HUES64 (cell line): ENCODE data around the gene DHX34. TPM values are rescaled to one million over a fixed set of nuclear protein-coding genes. Genes with fewer than 3 reads are reported as not detected.
"Not testable (repeated sequence)": the region's sequence is repeated elsewhere in the genome, so short reads cannot be mapped to it uniquely, and the experiment has no call there.

Source experiments
- H3K27ac ChIP-seq: 2 replicates; pipeline ENCODE4 v1.7.0; 2013; ENCODE audit warnings: low read depth, low read length, inconsistent platforms
- H3K27me3 ChIP-seq: 2 replicates; pipeline ENCODE4 v1.6.1; 2013; ENCODE audit warnings: mild to moderate bottlenecking, low read length; ENCODE audit not compliant: insufficient read depth
- H3K36me3 ChIP-seq: 2 replicates; pipeline ENCODE4 v1.6.1; 2013; ENCODE audit warnings: mild to moderate bottlenecking, low read length; ENCODE audit not compliant: insufficient read depth
- H3K4me1 ChIP-seq: 2 replicates; pipeline ENCODE4 v1.6.1; 2013; ENCODE audit warnings: mild to moderate bottlenecking, low read length, moderate library complexity; ENCODE audit not compliant: insufficient read depth
- H3K4me3 ChIP-seq: 2 replicates; pipeline ENCODE4 v1.5.1; 2013; ENCODE audit warnings: mild to moderate bottlenecking, low read length, moderate library complexity
- H3K9ac ChIP-seq: 2 replicates; pipeline ENCODE4 v1.6.1; 2013; ENCODE audit warnings: mild to moderate bottlenecking, low read depth, low read length
- H3K9me3 ChIP-seq: 2 replicates; pipeline ENCODE4 v1.6.1; 2013; ENCODE audit warnings: low read depth, low read length; ENCODE audit not compliant: insufficient read depth
- WGBS: fragments of 150-250, 120-280 bp; methylation state at CpG from one replicate; pipeline ENCODE4 v1.1.7; 2013; ENCODE audit warnings: missing lambda C conversion rate; 5-methylcytosine and 5-hydroxymethylcytosine counted together
- polyA plus RNA-seq, 2 experiments: library from polyadenylated mRNA; stranded (reverse); fragments of 50-300 nt; gene quantifications; one replicate each; pipeline ENCODE4 v1.2.3, GENCODE V29; 2013

The DHX34 gene, protein sequence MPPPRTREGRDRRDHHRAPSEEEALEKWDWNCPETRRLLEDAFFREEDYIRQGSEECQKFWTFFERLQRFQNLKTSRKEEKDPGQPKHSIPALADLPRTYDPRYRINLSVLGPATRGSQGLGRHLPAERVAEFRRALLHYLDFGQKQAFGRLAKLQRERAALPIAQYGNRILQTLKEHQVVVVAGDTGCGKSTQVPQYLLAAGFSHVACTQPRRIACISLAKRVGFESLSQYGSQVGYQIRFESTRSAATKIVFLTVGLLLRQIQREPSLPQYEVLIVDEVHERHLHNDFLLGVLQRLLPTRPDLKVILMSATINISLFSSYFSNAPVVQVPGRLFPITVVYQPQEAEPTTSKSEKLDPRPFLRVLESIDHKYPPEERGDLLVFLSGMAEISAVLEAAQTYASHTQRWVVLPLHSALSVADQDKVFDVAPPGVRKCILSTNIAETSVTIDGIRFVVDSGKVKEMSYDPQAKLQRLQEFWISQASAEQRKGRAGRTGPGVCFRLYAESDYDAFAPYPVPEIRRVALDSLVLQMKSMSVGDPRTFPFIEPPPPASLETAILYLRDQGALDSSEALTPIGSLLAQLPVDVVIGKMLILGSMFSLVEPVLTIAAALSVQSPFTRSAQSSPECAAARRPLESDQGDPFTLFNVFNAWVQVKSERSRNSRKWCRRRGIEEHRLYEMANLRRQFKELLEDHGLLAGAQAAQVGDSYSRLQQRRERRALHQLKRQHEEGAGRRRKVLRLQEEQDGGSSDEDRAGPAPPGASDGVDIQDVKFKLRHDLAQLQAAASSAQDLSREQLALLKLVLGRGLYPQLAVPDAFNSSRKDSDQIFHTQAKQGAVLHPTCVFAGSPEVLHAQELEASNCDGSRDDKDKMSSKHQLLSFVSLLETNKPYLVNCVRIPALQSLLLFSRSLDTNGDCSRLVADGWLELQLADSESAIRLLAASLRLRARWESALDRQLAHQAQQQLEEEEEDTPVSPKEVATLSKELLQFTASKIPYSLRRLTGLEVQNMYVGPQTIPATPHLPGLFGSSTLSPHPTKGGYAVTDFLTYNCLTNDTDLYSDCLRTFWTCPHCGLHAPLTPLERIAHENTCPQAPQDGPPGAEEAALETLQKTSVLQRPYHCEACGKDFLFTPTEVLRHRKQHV
- 16.1 TPM for polyA plus RNA-seq (2013, experiment 1 of 2)
- 13.5 TPM for polyA plus RNA-seq (2013, experiment 2 of 2)

- peak within 1 kb of the TSS; percentile 3; the same call in 1 of the 2 replicates for H3K27ac ChIP-seq
- no peaks in the 10 kb centered on the region for H3K9me3 ChIP-seq
- H3K4me3 ChIP-seq, result peak within 1 kb of the TSS; percentile 84
- H3K4me1 ChIP-seq, result no peaks in the 10 kb centered on the region
- H3K9ac ChIP-seq, result peak within 1 kb of the TSS; percentile 83
- H3K27me3 ChIP-seq, result no peaks in the 10 kb centered on the region
- 5% methylated on average over 63 of the region's 63 CpGs for WGBS
- H3K36me3 ChIP-seq, result peaks cover 23% of the 10 kb centered on the region
Measured at GRCh38 chr19:47348819-47349795, at the start of gene DHX34. Gene DHX34, plus strand, starts transcription at chr19:47349315. Its CDS starts 3,716 bp downstream, at chr19:47353031.

DNA sequence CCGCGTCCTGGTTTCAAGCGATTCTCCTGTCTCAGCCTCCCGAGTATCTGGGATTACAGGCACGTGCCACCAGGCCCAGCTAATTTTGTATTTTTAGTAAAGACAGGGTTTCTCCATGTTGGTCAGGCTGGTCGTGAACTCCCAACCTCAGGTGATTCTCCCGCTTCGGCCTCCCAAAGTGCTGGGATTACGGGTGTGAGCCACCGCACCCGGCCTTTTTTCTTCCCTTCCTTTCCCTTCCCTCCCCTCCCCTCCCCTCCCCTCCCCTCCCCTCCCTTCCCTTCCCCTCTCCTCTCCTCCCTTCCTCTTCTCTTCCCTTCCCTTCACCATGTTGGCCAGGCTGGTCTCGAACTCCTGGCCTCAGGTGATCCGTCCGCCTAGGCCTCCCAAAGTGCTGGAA, 48.2 kb upstream of the DHX34 start:
- H3K9me3 ChIP-seq, H3K36me3 ChIP-seq, H3K4me1 ChIP-seq, H3K4me3 ChIP-seq, H3K27me3 ChIP-seq, H3K27ac ChIP-seq, H3K9ac ChIP-seq: not testable (repeated sequence)
- WGBS, result 92% methylated on average over 12 of the region's 14 CpGs

DNA sequence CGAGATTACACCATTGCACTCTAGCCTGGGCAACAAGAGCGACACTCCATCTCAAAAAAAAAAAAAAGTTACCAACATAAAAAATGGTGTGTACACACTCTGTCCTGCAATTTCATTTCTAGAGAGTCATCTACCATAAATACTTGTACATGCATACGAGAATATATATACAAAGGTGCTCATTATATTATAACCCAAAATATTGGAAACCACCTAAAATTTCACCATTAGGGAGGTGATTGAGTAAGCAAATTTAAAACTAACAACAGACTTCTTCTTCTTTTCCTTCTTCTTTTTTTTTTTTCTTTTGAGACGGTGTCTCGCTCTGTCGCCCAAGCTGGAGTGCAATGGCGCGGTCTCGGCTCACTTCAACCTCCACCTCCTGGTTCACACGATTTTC, 46.9 kb upstream of the DHX34 start:
- no peaks in the 10 kb centered on the region for H3K27me3 ChIP-seq
- H3K9ac ChIP-seq, result no peak overlapping the region
- H3K27ac ChIP-seq, result no peak overlapping the region
- no peaks in the 10 kb centered on the region for H3K9me3 ChIP-seq
- no peaks in the 10 kb centered on the region for H3K4me1 ChIP-seq
- 95% methylated on average over 9 of the region's 10 CpGs for WGBS
- H3K36me3 ChIP-seq, result no peaks in the 10 kb centered on the region
- no peak overlapping the region for H3K4me3 ChIP-seq

DNA sequence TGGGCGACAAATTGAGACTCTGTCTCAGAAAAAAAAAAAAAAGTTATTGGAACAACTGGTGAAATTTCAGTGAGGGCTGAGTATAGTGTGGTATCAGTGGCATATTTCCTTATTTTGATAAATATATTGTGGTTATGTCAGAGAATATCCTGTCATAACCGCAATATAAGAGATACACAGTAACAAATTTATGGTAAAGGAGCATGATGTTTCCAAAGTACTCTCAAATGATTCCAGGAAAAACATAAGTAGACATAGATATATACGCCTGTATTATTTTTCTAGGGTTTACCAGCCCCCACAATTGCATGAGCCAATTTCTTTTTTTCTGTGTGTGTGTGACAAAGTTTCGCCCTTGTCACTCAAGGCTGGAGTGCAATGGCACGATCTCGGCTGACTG, 45.1 kb upstream of the DHX34 start:
- Histone ChIP-seq H3K36me3 (no peaks in the 10 kb centered on the region), H3K27ac (no peak overlapping the region), H3K4me1 (no peaks in the 10 kb centered on the region), H3K27me3 (no peaks in the 10 kb centered on the region), H3K4me3 (no peak overlapping the region), H3K9ac (no peak overlapping the region), H3K9me3 (no peaks in the 10 kb centered on the region)
- WGBS, result 97% methylated on average over 5 of the region's 6 CpGs

DNA sequence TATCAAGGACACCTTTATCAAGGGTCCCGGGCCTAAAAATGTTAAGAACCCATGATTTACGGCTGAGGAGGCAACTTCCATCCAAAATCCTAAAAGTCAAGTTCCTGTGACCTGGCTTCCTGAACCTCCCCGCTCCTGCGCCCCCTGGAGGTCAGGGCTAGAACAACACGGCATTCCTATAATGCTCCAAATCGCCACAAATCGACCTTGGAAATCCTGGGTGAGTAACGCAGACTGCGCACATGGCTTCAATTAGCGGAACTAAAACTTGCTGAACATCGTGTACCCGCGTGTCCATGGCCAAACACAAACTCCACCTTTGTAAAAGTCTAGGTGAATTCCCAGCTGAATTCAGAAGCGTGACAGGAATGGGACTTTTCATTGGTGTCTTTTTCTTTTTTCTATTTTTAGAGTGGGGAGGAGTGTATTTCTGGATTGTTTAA, 43.8 kb upstream of the DHX34 start:
- H3K27me3 ChIP-seq, result no peaks in the 10 kb centered on the region
- no peaks in the 10 kb centered on the region for H3K4me1 ChIP-seq
- H3K36me3 ChIP-seq, result no peaks in the 10 kb centered on the region
- H3K27ac ChIP-seq, result no peak overlapping the region
- 15% methylated on average over 13 of the region's 14 CpGs for WGBS
- H3K4me3 ChIP-seq, result no peak overlapping the region
- H3K9me3 ChIP-seq, result no peaks in the 10 kb centered on the region
- H3K9ac ChIP-seq, result no peak overlapping the region

GRCh38 chr19:47306303-47306702, 42.8 kb upstream of the DHX34 start:
- Histone ChIP-seq H3K36me3 (no peaks in the 10 kb centered on the region), H3K27ac (no peak overlapping the region), H3K4me3 (no peak overlapping the region), H3K4me1 (no peaks in the 10 kb centered on the region), H3K27me3 (no peaks in the 10 kb centered on the region), H3K9ac (no peak overlapping the region), H3K9me3 (no peaks in the 10 kb centered on the region)
- 90% methylated on average over 3 of the region's 3 CpGs for WGBS

DNA sequence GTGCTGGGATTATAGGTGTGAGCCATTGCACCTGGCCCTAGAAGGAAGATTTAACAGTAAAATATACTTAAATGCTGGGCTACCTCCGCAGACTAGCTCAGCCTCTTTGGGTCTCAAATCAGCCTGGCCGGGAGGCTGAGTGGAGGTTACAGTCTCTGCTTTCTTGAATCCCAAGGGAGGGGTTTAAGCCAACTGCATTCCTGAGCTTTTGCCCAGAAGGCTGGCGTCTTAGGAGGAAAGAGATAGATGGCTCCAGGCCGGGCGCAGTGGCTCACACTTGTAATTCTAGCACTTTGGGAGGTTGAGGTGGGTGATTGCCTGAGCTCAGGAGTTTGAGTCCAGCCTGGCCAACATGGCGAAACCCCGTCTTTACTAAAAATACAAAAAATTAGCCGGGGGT, 40.1 kb upstream of the DHX34 start:
- Histone ChIP-seq H3K4me3 (no peak overlapping the region), H3K36me3 (no peaks in the 10 kb centered on the region), H3K9ac (no peak overlapping the region), H3K27me3 (no peaks in the 10 kb centered on the region), H3K4me1 (no peaks in the 10 kb centered on the region), H3K9me3 (no peaks in the 10 kb centered on the region), H3K27ac (no peak overlapping the region)
- 90% methylated on average over 8 of the region's 8 CpGs for WGBS

- Histone ChIP-seq H3K9me3 (no peaks in the 10 kb centered on the region), H3K4me3 (no peak within 1 kb of the TSS), H3K27me3 (no peaks in the 10 kb centered on the region), H3K4me1 (no peaks in the 10 kb centered on the region), H3K9ac (no peak within 1 kb of the TSS), H3K36me3 (no peaks in the 10 kb centered on the region), H3K27ac (no peak within 1 kb of the TSS)
- 71% methylated on average over 12 of the region's 12 CpGs for WGBS
Measured at GRCh38 chr19:47309608-47310007, 39.5 kb upstream of the DHX34 start, which contains the start of gene C5AR1. Gene C5AR1, plus strand, starts transcription at chr19:47309861. Its CDS starts 35 bp downstream, at chr19:47309896.

DNA sequence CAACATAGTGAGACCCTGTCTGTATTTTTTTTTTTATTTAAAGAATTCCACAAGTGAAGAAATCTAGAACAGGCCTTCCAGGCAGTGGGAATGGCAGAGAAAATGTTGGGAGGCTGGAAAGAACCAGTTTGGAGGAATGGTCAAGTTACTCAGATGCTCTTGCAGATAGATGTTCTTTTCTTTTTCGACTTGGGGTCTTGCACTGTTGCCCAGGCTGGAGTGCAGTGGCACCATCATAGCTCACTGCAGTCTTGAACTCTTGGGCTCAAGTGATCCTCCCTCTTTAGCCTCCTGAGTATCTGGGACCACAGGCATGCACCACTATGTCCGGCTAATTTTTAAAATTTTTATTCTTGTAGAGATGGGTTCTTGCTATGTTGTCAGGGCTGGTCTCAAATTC, 38.8 kb upstream of the DHX34 start:
- no peak overlapping the region for H3K4me3 ChIP-seq
- H3K4me1 ChIP-seq, result no peaks in the 10 kb centered on the region
- H3K36me3 ChIP-seq, result no peaks in the 10 kb centered on the region
- H3K27me3 ChIP-seq, result no peaks in the 10 kb centered on the region
- no peaks in the 10 kb centered on the region for H3K9me3 ChIP-seq
- no peak overlapping the region for H3K9ac ChIP-seq
- H3K27ac ChIP-seq, result no peak overlapping the region
- 90% methylated on average over 2 of the region's 2 CpGs for WGBS

DNA sequence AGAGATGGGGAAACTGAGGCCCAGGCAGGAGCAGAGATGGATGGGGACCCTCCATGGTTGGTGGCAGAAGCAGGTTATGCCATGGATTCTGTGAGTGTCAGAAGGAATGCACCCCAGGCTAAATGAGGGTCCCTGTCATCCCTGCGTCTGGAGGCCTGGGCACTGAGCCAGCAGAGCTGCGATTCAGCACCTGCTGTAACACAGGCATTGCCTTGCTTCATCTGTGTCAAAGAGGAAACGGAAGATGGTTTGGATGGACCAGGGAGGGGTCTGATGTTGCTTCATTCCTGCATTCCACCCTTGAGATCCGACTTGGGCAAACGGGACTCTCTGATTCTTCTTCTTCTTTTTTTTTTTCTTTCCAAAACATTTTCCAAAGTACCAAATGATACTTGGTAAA, 38.3 kb upstream of the DHX34 start:
- no peaks in the 10 kb centered on the region for H3K36me3 ChIP-seq
- H3K4me1 ChIP-seq, result no peaks in the 10 kb centered on the region
- no peaks in the 10 kb centered on the region for H3K9me3 ChIP-seq
- 88% methylated on average over 5 of the region's 5 CpGs for WGBS
- no peak overlapping the region for H3K4me3 ChIP-seq
- H3K27ac ChIP-seq, result no peak overlapping the region
- H3K9ac ChIP-seq, result no peak overlapping the region
- no peaks in the 10 kb centered on the region for H3K27me3 ChIP-seq
